Epidermal melanocyte (primary cell): ENCODE measurements around the gene TRAF7.

Experiments used
- DNase-seq: peaks from one replicate; pipeline ENCODE4 v3.0.0; 2011; ENCODE audit warnings: low spot score; ENCODE audit not compliant: insufficient read length

The TRAF7 gene

DNA sequence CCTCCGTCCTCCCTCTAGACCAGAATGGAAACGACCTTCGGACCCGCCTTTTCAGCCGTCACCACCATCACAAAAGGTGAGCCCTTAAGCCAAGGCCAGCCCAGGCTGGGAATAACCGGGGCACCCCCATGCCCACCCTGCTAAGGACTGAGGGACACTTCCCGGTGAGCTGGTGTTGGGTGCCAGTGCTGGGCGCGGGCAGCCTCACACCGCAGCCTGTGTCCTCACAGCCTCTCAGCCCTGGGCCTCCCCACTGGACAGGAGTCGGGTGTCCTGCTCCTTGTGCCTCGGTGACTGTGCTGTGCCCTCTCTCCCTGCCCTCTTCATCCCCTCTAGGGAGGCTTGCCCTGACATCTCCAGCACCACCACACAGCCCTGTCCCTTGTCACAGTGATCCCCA, 10.3 kb downstream of the TRAF7 start:
- no peak for DNase-seq

DNA sequence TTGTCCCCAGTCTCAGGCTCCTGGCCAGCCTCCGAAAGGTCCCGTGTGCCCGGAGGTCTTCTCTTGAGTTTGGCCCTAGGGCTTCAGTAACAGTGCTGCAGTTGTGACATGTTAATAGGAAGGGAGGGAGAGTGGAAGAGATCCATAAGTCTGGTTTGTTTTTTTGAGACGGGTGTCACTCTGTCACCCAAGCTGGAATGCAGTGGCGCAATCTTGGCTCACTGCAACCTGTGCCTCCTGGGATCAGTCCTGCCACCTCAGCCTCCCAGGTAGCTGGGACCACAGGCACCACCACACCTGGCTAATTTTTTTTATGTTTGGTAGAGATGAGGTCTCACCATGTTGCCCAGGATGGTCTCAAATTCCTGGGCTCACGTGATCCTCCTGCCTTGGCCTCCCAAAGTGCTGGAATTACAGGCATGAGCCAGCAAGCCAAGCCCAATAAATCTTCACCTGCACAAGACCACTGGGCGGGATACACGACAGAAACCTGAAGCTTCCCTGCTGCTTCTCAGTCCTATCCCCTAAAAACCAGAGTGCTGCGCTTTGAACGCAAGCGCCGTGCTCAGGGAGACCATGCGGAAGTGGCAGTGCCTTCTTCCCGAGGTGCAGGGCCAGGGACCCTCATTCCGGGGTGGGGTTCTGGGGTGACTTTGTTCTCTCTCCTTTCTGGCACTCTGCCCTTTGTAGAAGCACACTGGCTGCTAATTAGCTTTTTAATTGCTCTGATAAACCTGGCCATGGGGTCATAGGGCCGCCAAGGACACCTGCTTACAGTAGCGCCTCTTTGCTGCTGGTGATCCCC, 10.9 kb downstream of the TRAF7 start:
- DNase-seq = no peak

- DNase-seq = no peak
Measured at GRCh38 chr16:2167068-2167638, 11.6 kb downstream of the TRAF7 start.

DNA sequence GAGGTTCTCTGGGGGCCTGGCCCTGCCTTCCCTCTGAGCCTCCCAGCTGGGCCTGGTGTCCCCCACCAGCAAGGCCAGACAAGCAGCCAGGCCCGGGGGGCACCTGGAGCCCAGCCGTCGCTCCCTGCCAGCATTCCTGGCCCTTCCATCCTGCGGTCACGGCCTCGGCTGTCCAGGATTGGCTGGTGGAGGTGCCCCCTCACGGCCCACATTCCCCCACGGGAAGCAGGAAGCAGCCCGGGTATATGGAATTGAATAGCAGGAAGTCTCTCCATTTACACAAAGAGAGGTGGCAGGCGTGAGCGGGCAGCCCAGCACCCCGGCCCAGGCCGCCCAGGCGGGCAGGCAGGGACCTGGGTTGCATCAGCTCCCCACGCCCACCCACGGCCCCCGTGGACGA, 14.5 kb downstream of the TRAF7 start:
- no peak for DNase-seq

DNA sequence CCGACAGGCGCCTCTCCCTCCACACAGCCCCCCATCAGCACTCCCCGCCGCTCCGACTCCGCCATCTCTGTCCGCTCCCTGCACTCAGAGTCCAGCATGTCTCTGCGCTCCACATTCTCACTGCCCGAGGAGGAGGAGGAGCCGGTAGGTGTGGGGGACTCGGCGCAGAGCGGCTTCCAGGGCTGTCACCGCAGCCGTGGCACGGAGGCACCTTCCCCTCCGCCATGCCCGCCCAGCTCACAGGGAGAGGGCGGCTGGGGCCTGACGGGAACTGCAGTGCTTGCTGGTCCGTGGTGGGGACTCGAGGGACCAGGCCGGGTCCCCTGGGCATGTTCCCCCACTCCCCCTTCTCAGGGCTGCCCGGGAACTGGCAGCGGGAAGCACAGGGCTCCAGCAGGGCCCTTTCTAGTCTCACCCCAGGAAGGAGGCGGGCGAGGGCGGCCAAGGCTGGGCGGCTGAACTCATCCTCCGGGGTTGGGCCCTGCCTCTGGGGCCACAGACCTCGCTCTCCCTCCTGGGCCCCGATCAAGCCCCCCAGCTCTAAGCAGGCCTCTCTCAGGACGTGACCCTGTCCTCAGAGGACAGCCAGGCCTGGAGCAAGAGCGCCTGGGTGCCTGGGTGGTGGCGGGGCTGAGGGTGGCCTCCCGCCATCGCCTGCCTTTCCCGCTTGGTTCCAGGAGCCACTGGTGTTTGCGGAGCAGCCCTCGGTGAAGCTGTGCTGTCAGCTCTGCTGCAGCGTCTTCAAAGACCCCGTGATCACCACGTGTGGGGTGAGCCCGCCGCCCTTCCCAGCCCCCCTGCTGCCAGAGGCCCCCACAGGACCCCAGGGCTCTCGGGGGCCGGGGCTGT, 15.2 kb downstream of the TRAF7 start:
- no peak for DNase-seq

DNA sequence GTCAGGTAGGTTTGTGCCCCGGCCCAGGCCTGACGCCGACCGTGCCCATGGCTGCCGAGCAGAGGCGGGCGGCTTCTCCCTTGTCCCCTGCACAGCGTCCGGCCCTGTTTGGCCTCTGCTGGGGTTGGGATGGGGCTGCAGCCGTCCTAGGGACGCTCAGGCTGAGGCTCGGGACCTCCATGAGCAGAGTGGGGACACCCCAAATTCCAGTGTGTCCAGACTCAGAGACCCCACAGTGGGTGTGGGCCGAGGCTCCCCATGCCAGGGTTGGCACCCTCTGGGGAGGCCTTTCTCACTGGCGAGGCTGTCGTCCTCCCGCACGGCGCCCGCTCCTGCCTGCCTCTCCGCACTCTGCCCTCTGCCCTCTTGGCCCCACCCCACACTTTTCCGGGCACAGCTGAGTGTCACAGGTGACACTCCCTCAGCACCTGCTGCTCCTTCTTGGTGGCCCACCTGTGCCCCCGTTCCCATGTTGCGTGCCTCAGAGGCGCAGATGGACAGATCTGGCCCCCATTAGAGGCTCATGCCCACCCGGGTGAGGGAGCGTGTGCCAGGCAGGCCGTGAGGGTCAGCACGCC, 16.1 kb downstream of the TRAF7 start:
- DNase-seq = no peak

- DNase-seq = no peak
Measured at GRCh38 chr16:2172688-2173335, 17.2 kb downstream of the TRAF7 start.

DNA sequence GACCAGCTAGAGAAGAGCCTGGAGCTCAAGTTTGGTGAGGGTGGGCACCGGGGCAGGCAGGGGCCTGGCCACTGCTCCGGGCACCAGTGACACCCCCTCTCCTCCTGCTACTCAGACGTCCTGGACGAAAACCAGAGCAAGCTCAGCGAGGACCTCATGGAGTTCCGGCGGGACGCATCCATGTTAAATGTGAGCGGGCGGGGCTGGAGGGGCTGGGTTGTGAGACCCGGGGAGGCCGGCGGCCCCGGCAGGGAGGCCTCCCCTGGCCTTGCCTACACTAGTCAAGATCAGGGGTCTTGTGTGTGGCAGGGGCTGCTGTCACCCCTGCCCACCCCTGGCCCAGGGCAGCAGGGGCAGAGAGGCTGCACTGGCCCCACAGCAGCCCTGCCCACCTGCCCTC, 17.8 kb downstream of the TRAF7 start:
- DNase-seq = no peak

DNA sequence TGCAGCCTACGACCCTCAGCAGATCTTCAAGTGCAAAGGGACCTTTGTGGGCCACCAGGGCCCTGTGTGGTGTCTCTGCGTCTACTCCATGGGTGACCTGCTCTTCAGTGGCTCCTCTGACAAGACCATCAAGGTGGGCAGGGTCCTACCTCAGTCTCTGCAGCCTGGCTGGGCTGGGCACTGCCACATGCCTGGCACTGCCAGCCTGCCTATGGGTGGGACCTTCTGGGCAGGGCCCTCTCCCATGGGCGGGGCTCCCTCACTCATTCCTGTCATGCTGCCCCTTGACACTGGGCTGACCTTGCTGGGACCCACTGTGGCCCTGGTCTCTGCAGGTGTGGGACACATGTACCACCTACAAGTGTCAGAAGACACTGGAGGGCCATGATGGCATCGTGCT, 18.3 kb downstream of the TRAF7 start:
- DNase-seq = no peak

DNA sequence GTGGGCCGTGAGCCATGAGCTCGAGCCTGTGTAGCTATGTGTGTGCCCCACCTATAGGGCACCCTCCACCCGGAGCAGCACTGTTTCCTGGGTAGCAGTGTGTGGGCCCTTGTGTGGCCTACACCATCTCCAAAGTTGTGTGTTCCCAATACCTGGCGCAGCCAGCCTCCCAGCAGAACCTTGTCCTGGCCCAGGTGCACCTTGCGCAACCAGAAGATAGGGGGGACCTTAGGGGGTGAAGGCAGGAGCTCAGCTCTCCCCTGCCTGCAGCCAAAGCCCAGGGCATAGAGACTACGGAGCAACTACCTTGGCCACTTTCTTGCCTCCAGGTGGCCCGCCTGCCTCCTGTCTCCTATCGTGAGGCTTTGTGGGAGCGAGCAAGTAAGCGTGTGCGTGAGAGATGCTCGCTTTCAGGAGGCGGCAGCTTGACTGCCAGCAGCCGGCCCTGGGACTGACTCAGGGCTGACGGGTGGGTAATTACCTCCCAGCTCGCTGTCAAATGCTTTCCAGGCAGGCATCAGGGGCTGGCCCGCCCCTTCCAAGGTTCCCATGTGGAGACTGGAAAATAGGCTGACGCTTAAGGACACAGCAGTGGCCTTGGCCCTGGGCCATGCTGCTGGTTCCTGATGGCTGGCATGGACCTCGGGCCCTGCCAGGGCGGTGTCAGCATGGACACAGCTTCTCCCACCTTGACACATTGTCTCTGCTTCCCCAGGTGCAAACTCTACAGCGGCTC, 19.0 kb downstream of the TRAF7 start:
- DNase-seq = no peak

GRCh38 chr16:2175454-2175853, 19.9 kb downstream of the TRAF7 start:
- DNase-seq = no peak

DNA sequence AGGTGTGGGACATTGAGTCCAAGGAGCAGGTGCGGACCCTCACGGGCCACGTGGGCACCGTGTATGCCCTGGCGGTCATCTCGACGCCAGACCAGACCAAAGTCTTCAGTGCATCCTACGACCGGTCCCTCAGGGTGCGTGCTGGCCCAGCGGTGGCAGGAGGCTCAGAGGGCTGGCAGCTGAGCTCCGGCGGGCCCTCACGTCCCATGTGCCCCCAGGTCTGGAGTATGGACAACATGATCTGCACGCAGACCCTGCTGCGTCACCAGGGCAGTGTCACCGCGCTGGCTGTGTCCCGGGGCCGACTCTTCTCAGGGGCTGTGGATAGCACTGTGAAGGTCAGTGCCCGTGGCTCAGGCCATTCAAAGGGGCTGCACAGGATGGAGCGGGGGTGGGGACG, 20.5 kb downstream of the TRAF7 start:
- no peak for DNase-seq

DNA sequence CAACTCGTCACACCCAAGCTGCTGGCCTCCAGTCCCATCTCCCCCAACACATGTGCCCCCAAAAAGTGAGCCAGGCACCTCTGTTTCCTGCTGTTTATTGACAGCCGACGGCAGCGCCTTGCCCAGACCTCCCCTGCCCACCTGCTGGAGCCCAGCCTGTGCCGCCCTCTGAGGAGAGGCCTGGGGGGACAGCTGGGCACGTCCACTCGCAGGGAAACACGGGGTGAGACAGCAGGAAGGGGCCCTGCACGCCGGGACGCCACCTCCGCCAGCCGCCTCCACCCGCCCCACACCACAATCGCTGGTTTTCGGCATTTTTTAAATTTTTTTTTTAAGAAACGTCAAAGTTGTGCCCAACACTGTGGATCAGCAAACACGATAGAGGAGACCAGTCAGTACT, 21.5 kb downstream of the TRAF7 start:
- no peak for DNase-seq

DNA sequence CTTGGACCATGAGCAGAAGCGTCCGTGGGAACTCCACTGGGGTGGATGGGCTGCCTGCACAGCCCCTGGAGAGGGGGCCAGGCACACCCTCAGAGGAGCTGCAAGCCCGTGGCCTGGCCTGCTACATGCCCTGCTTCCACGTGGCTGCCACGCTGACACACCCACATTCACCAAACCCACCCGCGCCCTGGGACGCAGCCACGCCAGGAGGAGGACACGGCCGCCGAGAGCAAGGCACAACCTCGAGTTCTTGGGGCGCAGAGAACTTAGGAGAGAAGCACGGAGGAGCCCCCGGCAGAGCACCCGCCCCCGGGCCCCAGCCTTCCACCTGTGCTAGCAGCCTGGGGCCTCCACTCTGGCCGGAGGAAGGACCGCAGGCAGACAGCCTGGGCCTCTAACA, 22.0 kb downstream of the TRAF7 start:
- DNase-seq = no peak

DNA sequence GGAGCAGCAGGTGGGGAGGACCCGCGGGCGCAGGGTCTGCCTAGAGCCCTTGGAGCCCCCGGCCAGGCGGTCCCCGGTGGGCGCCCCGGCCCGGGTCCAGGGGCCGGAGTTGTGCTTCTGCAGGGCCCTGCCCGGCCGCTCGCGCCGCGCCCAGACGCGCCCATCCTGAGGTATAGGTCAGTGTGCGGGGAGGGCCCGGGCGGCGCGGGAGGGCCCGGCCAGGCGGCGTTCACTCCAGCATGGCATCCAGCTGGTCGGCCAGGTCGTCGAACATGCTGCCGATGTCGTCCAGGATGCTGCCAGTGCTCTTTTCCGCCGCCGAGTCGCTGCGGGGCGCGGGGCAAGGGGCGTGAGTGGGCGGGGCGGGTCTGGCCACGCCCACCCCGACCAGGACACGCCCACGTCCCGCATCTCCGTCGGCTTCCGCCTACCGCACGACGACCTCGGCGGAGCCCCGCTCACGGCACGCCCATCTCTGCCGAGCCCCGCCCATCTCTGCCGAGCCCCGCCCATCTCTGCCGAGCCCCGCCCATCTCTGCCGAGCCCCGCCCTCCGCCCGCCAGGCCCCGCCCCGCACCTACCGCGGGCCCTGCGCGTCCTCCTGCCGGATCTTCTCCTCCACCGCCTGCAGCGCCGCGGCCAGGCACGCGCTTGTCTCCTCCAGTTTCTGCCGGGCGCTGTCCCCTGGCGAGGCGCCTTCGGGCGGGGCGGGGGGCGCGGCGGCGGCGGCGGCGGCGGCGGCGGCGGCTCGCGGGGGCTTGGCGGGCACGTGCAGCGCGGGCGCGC, 22.9 kb downstream of the TRAF7 start:
- no peak for DNase-seq

DNA sequence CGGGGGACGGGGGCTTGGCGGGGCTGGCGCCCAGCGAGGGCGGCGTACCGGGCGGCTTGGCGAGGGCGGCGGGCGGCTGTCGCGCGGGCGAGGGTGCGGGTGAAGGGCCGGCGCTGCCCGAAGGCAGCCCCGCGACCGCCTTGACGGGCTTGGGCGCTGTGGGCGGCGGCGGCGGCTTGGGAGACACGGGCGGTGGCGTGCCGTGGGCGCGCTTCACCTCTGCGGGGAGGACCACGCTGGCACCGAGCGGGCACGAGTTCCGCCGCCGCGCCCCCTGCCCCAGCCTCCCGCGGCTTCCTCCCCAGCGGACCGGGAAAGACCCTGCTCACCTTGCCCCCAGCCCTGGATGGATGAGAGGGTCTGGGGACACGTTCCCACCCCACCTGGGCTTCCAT, 23.5 kb downstream of the TRAF7 start:
- no peak for DNase-seq

DNA sequence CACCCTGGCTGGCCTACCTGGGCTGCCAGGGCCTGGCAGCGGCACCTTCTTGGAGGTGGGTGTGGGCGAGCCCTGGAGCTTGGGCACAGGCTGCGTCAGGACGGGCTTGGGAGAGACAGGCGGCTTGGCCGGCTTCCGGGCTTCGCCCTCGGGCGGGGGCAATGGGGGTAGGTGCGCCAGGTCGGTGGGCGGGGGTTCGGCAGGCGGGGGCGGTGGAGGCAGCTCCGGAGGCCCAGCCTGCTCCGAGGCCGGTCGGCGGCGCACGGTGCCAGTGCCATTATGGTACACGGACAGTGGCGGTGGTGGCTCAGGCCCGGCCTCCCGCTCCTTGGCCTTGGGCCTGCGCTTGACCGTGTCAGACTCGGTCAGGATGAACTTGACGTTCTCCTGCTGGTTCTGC, 24.0 kb downstream of the TRAF7 start:
- DNase-seq = no peak

- DNase-seq = no peak
Measured at GRCh38 chr16:2180461-2180860, 24.9 kb downstream of the TRAF7 start.

DNA sequence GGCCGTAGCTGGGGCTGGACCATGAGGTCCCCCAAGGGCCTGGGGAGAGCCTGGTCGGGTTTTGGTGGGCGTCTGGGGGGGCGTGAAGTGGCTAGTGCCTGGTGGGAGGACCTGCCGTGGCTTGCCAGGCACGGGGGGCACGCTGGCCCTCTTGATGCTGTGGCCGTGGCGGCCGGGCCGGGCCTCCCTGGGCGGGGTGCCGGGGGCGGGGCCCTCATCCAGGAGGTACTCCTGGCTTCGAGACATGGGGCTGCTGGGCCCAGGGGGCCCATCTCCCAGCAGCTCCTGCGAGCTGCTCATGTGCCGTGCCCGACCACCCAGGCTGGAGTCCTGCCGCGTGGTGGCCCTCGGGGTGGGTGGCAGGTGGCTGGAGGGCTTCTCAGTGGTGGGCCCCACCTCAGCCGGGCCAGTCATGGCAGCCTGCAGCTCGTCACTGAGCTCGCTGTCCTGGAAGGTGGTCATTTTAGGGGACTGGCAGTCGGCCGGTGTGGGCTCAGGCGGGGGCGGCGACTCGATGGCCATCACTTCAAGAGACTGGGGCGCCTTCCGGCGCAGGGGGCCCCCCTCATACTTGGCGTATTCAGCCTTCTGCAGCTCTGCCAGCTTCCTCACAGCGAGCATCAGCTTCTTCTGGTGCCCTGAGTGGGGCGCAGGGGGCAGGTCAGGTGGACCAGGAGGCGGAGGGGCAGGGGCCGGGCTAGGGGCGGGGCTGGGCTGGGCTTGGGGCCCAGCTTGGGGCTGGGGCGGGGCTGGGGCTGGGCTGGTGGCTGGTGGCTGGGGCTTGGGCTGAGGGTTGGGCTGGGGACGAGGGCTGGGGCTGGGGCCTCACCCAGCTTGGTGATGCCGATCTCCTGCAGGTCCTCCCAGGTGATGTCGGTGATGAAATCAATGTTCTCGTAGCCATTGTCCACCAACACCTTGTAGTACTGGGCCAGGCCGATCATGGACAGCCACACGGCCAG, 25.7 kb downstream of the TRAF7 start:
- no peak for DNase-seq
